PC-9 (cell line): ENCODE measurements around the gene ITIH5.

Source experiments
- CTCF ChIP-seq: fragments of 200-600 bp; sonication (generic); conservative IDR thresholded peaks from 2 replicates; pipeline ENCODE4 v1.6.1; 2017; ENCODE audit warnings: mixed run types, antibody characterized with exemption, mild to moderate bottlenecking, moderate library complexity
- EZH2 ChIP-seq: fragments of 200-600 bp; sonication (generic); IDR thresholded peaks from 2 replicates; pipeline ENCODE4 v1.8.0; 2017; ENCODE audit warnings: antibody characterized with exemption, low read depth

GRCh38 chr10:7587865-7588188 lies 78.9 kb downstream of the ITIH5 start:
- TF ChIP-seq CTCF (no peak), EZH2 (no peak)
